Ishikawa (cell line): Measurements from ENCODE around the gene NECTIN2.

Experiments used
- CEBPB ChIP-seq: IDR thresholded peaks from 2 replicates; pipeline ENCODE4 v1.6.1; 2012
- CREB1 ChIP-seq: IDR thresholded peaks from 2 replicates; pipeline ENCODE4 v1.6.1; 2012; ENCODE audit warnings: low read depth
- EGR1 ChIP-seq: IDR thresholded peaks from 2 replicates; pipeline ENCODE4 v1.6.1; 2012
- EP300 ChIP-seq: IDR thresholded peaks from 2 replicates; pipeline ENCODE4 v1.6.1; 2012; ENCODE audit warnings: borderline replicate concordance
- FOXM1 ChIP-seq: IDR thresholded peaks from 2 replicates; pipeline ENCODE4 v1.6.1; 2012; ENCODE audit warnings: low read depth, borderline replicate concordance
- NFIC ChIP-seq: IDR thresholded peaks from 2 replicates; pipeline ENCODE4 v1.6.1; 2012
- RAD21 ChIP-seq: IDR thresholded peaks from 2 replicates; pipeline ENCODE4 v1.6.1; 2012; ENCODE audit warnings: low read depth
- REST ChIP-seq: IDR thresholded peaks from 2 replicates; pipeline ENCODE4 v1.6.1; 2012; ENCODE audit warnings: low read depth, mild to moderate bottlenecking
- TAF1 ChIP-seq: IDR thresholded peaks from 2 replicates; pipeline ENCODE4 v1.6.1; 2012; ENCODE audit warnings: low read depth, mild to moderate bottlenecking
- TCF12 ChIP-seq: IDR thresholded peaks from 2 replicates; pipeline ENCODE4 v1.6.1; 2012; ENCODE audit warnings: low read depth
- TEAD4 ChIP-seq: IDR thresholded peaks from 2 replicates; pipeline ENCODE4 v1.6.1; 2012
- USF1 ChIP-seq: IDR thresholded peaks from 2 replicates; pipeline ENCODE4 v1.6.1; 2012
- YY1 ChIP-seq: IDR thresholded peaks from 2 replicates; pipeline ENCODE4 v1.6.1; 2012; ENCODE audit warnings: low read depth
- ZBTB7A ChIP-seq: IDR thresholded peaks from 2 replicates; pipeline ENCODE4 v1.6.1; 2012; ENCODE audit warnings: low read depth
- TF ChIP-seq, protein P1 (sequence below): IDR thresholded peaks from 2 replicates; pipeline ENCODE4 v1.6.1; 2012

NECTIN2 gene

DNA sequence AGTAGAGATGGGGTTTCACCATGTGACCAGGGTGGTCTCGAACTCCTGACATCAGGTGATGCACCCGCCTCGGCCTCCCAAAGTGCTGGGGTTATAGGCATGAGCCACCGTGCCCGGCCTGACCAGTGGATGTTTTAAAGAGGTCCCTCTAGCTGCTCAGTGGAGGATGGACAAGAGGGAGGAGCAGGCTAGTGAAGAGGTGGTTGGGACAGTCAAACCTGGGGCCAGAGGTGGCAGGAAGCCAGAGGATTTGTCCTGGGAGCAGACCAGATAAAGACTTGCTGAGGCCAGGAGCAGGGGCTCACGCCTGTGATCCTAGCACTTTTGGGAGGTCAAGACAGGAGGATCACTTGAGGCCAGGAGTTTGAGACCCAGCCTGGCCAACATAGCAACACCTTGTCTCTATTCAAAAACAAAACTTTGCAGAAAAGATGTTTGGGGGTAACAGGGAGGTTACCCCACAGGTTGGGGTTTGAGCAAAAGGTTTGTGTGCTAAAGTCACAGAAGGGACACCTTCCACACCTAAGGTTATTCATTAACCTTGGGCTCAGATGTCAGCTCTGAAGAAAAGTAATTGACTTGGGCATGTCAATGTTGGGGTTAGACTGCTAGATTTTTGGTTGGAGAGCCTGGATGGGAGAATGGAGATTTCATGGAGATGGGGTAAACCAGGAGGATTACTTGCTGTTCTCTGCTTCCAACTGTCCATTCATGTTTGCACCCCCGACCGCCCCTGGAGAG, 28.2 kb upstream of the NECTIN2 start:
- TF ChIP-seq TAF1 = no peak
- TF ChIP-seq USF1 = no peak
- no peak for TF ChIP-seq TEAD4
- no peak for TF ChIP-seq CREB1
- TF ChIP-seq YY1 = no peak
- no peak for TF ChIP-seq EP300
- no peak for TF ChIP-seq REST
- TF ChIP-seq RAD21 = no peak
- no peak for TF ChIP-seq TCF12
- no peak for TF ChIP-seq NFIC
- no peak for TF ChIP-seq EGR1
- no peak for TF ChIP-seq ZBTB7A
- TF ChIP-seq CEBPB = no peak
- TF ChIP-seq, protein P1, sequence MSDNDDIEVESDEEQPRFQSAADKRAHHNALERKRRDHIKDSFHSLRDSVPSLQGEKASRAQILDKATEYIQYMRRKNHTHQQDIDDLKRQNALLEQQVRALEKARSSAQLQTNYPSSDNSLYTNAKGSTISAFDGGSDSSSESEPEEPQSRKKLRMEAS = no peak
- no peak for TF ChIP-seq FOXM1

- TF ChIP-seq RAD21 = no peak
- TF ChIP-seq, protein P1 = no peak
- TF ChIP-seq TEAD4 = no peak
- TF ChIP-seq EP300 = no peak
- no peak for TF ChIP-seq CREB1
- TF ChIP-seq TAF1 = no peak
- no peak for TF ChIP-seq CEBPB
These were observed 27.5 kb upstream of the NECTIN2 start for GRCh38 chr19:44818466-44819031.

- TF ChIP-seq CEBPB (no peak), CREB1 (no peak), NFIC (no peak), USF1 (no peak), FOXM1 (no peak), RAD21 (no peak), ZBTB7A (no peak), EGR1 (no peak), EP300 (no peak), YY1 (no peak), TEAD4 (no peak), TAF1 (no peak), TCF12 (no peak), REST (no peak)
- TF ChIP-seq, protein P1 = no peak
These were observed 26.8 kb upstream of the NECTIN2 start for GRCh38 chr19:44819246-44819832.

- TF ChIP-seq ZBTB7A = no peak
- TF ChIP-seq REST = no peak
- no peak for TF ChIP-seq RAD21
- no peak for TF ChIP-seq USF1
These were observed 25.2 kb upstream of the NECTIN2 start for GRCh38 chr19:44820648-44821609.
